ENCODE measurements around the gene PTPRD. TPM values are rescaled to one million over a fixed set of nuclear protein-coding genes. Genes with fewer than 3 reads are reported as not detected.

Gene PTPRD
- total and polyA plus RNA-seq, 2 experiments from 2014 or later = 11.5 to 58.0 TPM

GRCh38 chr9:8627976-8628679 is 1984.7 kb downstream of the PTPRD start:
- Histone ChIP-seq H3K4me3 (no peak overlapping the region), H3K4me1 (ENCODE audit: insufficient read depth) (peaks cover 22% of the 10 kb centered on the region), H3F3A (replicated peaks; ENCODE audit: low read depth) (no peaks in the 10 kb centered on the region), H3K79me2 (replicated peaks; ENCODE audit: insufficient read depth) (no peaks in the 10 kb centered on the region), H3K27me3 (ENCODE audit: insufficient read depth) (no peaks in the 10 kb centered on the region), H3K4me2 (0 out of 2 replicates have a peak overlapping the region, but pooled peaks have one; percentile 3), H3K9me2 (ENCODE audit: insufficient read depth) (no peaks in the 10 kb centered on the region), H2AFZ (no peak overlapping the region), H4K20me1 (replicated peaks; ENCODE audit: insufficient read depth) (no peaks in the 10 kb centered on the region), H3K36me3 (ENCODE audit: insufficient read depth) (no peaks in the 10 kb centered on the region), H3K27ac (ENCODE audit: low read depth) (no peak overlapping the region)
- no peak overlapping the region for H3K27ac Mint-ChIP-seq
- TF ChIP-seq REST (IDR thresholded peaks at IDR 0.05; ENCODE audit: unreplicated experiment) = no peak
- no peak for TF ChIP-seq JUNB (IDR thresholded peaks at IDR 0.05; ENCODE audit: unreplicated experiment)
- H3K4me1 Mint-ChIP-seq = peaks cover 19% of the 10 kb centered on the region
- no peak for DNase-seq (ENCODE audit: low spot score)
- H3K36me3 Mint-ChIP-seq (ENCODE audit: low read depth) = no peaks in the 10 kb centered on the region
- no peaks in the 10 kb centered on the region for H3K9me3 Mint-ChIP-seq
- H3K4me3 Mint-ChIP-seq = no peak overlapping the region
- ATAC-seq = no peak
- H3K27me3 Mint-ChIP-seq (ENCODE audit: insufficient read depth, low read depth, poor library complexity) = no peaks in the 10 kb centered on the region

- DNase-seq (ENCODE audit: low spot score) (no peak), ATAC-seq (no peak)
- Histone ChIP-seq H3F3A (replicated peaks; ENCODE audit: low read depth) (no peaks in the 10 kb centered on the region), H3K4me1 (ENCODE audit: insufficient read depth) (peaks cover 21% of the 10 kb centered on the region), H4K20me1 (replicated peaks; ENCODE audit: insufficient read depth) (no peaks in the 10 kb centered on the region), H3K36me3 (ENCODE audit: insufficient read depth) (no peaks in the 10 kb centered on the region), H3K4me3 (no peak overlapping the region), H3K27me3 (ENCODE audit: insufficient read depth) (no peaks in the 10 kb centered on the region), H3K4me2 (no peak overlapping the region), H3K9me2 (ENCODE audit: insufficient read depth) (no peaks in the 10 kb centered on the region; the same call in 1 of the 2 replicates), H3K79me2 (replicated peaks; ENCODE audit: insufficient read depth) (no peaks in the 10 kb centered on the region), H3K27ac (ENCODE audit: low read depth) (no peak overlapping the region), H2AFZ (no peak overlapping the region)
- H3K4me1 Mint-ChIP-seq = peaks cover 20% of the 10 kb centered on the region
- H3K36me3 Mint-ChIP-seq (ENCODE audit: low read depth) = no peaks in the 10 kb centered on the region
- no peak for TF ChIP-seq ZNF331 (CRISPR knock-in tag; IDR thresholded peaks at IDR 0.05; ENCODE audit: low read depth)
- TF ChIP-seq JUNB (IDR thresholded peaks at IDR 0.05; ENCODE audit: unreplicated experiment) = no peak
- no peak overlapping the region for H3K4me3 Mint-ChIP-seq
- no peak overlapping the region for H3K27ac Mint-ChIP-seq
- H3K27me3 Mint-ChIP-seq (ENCODE audit: insufficient read depth, low read depth, poor library complexity) = peaks cover 4% of the 10 kb centered on the region
- no peaks in the 10 kb centered on the region for H3K9me3 Mint-ChIP-seq
Measured at GRCh38 chr9:8622871-8623270, 1989.9 kb downstream of the PTPRD start.

GRCh38 chr9:8622222-8622802 is 1990.5 kb downstream of the PTPRD start:
- Mint-ChIP-seq H3K4me3 (no peak overlapping the region), H3K36me3 (ENCODE audit: low read depth) (no peaks in the 10 kb centered on the region), H3K9me3 (no peaks in the 10 kb centered on the region), H3K4me1 (peaks cover 15% of the 10 kb centered on the region), H3K27me3 (ENCODE audit: insufficient read depth, low read depth, poor library complexity) (peaks cover 4% of the 10 kb centered on the region), H3K27ac (no peak overlapping the region)
- Histone ChIP-seq H3K4me2 (no peak overlapping the region), H3K9me2 (ENCODE audit: insufficient read depth) (no peaks in the 10 kb centered on the region; the same call in 1 of the 2 replicates), H2AFZ (no peak overlapping the region), H4K20me1 (replicated peaks; ENCODE audit: insufficient read depth) (no peaks in the 10 kb centered on the region), H3K27me3 (ENCODE audit: insufficient read depth) (no peaks in the 10 kb centered on the region), H3K4me1 (ENCODE audit: insufficient read depth) (peaks cover 18% of the 10 kb centered on the region), H3F3A (replicated peaks; ENCODE audit: low read depth) (no peaks in the 10 kb centered on the region), H3K36me3 (ENCODE audit: insufficient read depth) (no peaks in the 10 kb centered on the region), H3K27ac (ENCODE audit: low read depth) (no peak overlapping the region), H3K79me2 (replicated peaks; ENCODE audit: insufficient read depth) (no peaks in the 10 kb centered on the region), H3K4me3 (no peak overlapping the region)
- DNase-seq (ENCODE audit: low spot score) = no peak
- ATAC-seq = no peak
- TF ChIP-seq EZH2phosphoT487 (IDR thresholded peaks at IDR 0.05; ENCODE audit: unreplicated experiment) (no peak), EZH2 (IDR thresholded peaks at IDR 0.05; ENCODE audit: low read depth, unreplicated experiment) (no peak), NANOG (IDR thresholded peaks at IDR 0.05; ENCODE audit: borderline replicate concordance) (no peak), ZNF331 (CRISPR knock-in tag; IDR thresholded peaks at IDR 0.05; ENCODE audit: low read depth) (no peak), REST (IDR thresholded peaks at IDR 0.05; ENCODE audit: unreplicated experiment) (no peak), ZNF114 (CRISPR knock-in tag; IDR thresholded peaks at IDR 0.05) (no peak), CREB1 (CRISPR knock-in tag; IDR thresholded peaks at IDR 0.05; ENCODE audit: low read depth) (no peak), ETS1 (IDR thresholded peaks at IDR 0.05) (no peak)
